Prostate gland (tissue), 2 donors: ENCODE data around the gene KLK10.

ENCODE experiments used
- CTCF ChIP-seq, 4 experiments: fragments of 200-600 bp in 2 of 4; fragments of 450-650 bp in 2 of 4; sonication (generic) in 2 of 4; IDR thresholded peaks; 1 replicate in 3 of 4; 2 replicates in 1 of 4; pipeline ENCODE4 v1.5.1; 2016 to 2019; ENCODE audit warnings: antibody characterized with exemption in 4 of 4, mild to moderate bottlenecking in 2 of 4, moderate library complexity in 2 of 4
- POLR2A ChIP-seq: fragments of 450-650 bp; IDR thresholded peaks from one replicate; pipeline ENCODE4 v1.6.1; 2016; ENCODE audit warnings: antibody characterized with exemption, mild to moderate bottlenecking

- TF ChIP-seq POLR2A (no peak), CTCF (IDR thresholded peaks at IDR 0.05) (no peak)
Measured at GRCh38 chr19:51064534-51065220, 45.2 kb upstream of the KLK10 start, which contains the start of gene KLK13.
